IPS-18a (cell line): Measurements from ENCODE around the gene FBXW12.
"Not testable (repeated sequence)": the region's sequence is repeated elsewhere in the genome, so short reads cannot be mapped to it uniquely, and the experiment has no call there.

Experiments
- H3K27ac ChIP-seq: one replicate; pipeline ENCODE4 v1.5.1; 2013; ENCODE audit warnings: low read length
- H3K27me3 ChIP-seq: one replicate; pipeline ENCODE4 v1.6.1; 2013; ENCODE audit warnings: mild to moderate bottlenecking, low read length; ENCODE audit not compliant: control insufficient read depth, insufficient read depth
- H3K36me3 ChIP-seq: one replicate; pipeline ENCODE4 v1.6.1; 2013; ENCODE audit warnings: low read depth, low read length; ENCODE audit not compliant: control insufficient read depth
- H3K4me1 ChIP-seq: one replicate; pipeline ENCODE4 v1.6.1; 2013; ENCODE audit warnings: low read depth, low read length; ENCODE audit not compliant: control insufficient read depth
- H3K4me3 ChIP-seq: one replicate; pipeline ENCODE4 v1.5.1; 2013; ENCODE audit warnings: low read length
- H3K9ac ChIP-seq: one replicate; pipeline ENCODE4 v1.6.1; 2013; ENCODE audit warnings: mild to moderate bottlenecking, low read length, moderate library complexity
- H3K9me3 ChIP-seq: one replicate; pipeline ENCODE4 v1.6.1; 2013; ENCODE audit warnings: low read depth, low read length; ENCODE audit not compliant: control insufficient read depth

FBXW12 gene

DNA sequence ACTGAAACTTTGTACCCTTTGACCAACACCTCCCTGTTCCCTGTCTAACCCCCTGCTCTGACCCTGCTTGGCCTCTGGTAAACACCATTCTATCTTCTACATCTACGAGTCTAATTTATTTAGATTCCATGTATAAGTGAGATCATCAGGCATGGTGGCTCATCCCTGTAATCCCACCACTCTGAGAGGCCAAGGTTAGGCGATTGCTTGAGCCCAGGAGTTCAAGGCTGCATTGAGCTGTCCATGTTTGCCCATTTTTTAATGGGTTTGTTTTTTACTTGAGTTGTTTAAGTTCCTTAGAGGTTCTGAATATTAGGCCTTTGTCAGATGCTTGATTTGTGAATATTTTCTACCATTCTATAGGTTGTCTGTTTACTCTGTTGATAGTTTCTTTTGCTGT is 16.9 kb downstream of the FBXW12 start:
- Histone ChIP-seq H3K27me3 (no peaks in the 10 kb centered on the region), H3K9me3 (no peaks in the 10 kb centered on the region), H3K4me3 (no peak overlapping the region), H3K4me1 (no peaks in the 10 kb centered on the region), H3K27ac (no peak overlapping the region), H3K9ac (no peak overlapping the region), H3K36me3 (no peaks in the 10 kb centered on the region)

DNA sequence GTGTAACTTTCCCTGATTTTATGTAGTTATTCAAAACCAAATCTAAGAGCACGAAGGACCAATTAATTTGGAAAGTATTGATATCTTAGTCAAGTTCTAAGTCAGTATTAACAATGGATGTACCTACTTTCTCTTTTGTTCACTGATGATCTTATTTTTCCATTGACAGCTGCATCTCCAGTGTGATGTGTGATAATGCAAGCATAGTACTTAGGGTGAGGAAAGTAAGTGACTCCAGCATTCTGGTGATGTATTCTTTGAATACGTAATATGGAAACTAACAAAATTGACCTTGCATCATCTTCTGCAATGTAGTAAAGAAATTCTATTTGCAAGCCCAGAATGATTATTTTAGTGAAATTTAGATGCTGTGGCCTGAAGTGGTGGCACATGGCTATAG is 22.4 kb downstream of the FBXW12 start:
- Histone ChIP-seq H3K9me3 (no peaks in the 10 kb centered on the region), H3K36me3 (no peaks in the 10 kb centered on the region), H3K27ac (no peak overlapping the region), H3K4me3 (no peak overlapping the region), H3K9ac (no peak overlapping the region), H3K27me3 (no peaks in the 10 kb centered on the region), H3K4me1 (peaks cover 6% of the 10 kb centered on the region)

DNA sequence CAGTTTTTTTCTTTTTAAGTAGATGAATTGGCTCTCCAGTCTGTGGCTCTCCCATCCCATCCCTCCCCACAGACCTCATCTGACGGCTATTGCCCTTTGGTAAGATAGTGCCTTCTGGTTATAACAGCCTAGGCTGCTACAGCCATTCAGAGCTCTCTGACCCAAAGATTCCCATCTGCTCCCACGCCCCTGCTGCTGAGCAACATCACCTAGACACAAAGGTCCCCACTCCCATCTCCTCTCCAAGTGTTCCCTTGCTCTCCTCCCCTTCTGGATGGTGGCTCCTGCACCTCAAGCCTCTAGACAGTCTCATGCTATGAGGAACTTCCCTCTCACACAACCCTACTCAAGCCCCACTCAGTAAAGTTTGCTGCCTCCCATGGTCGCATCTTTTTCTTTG is 23.7 kb downstream of the FBXW12 start:
- H3K4me1 ChIP-seq, result peaks cover 6% of the 10 kb centered on the region
- no peak overlapping the region for H3K27ac ChIP-seq
- H3K4me3 ChIP-seq, result no peak overlapping the region
- H3K27me3 ChIP-seq, result no peaks in the 10 kb centered on the region
- H3K9me3 ChIP-seq, result no peaks in the 10 kb centered on the region
- no peak overlapping the region for H3K9ac ChIP-seq
- H3K36me3 ChIP-seq, result no peaks in the 10 kb centered on the region

DNA sequence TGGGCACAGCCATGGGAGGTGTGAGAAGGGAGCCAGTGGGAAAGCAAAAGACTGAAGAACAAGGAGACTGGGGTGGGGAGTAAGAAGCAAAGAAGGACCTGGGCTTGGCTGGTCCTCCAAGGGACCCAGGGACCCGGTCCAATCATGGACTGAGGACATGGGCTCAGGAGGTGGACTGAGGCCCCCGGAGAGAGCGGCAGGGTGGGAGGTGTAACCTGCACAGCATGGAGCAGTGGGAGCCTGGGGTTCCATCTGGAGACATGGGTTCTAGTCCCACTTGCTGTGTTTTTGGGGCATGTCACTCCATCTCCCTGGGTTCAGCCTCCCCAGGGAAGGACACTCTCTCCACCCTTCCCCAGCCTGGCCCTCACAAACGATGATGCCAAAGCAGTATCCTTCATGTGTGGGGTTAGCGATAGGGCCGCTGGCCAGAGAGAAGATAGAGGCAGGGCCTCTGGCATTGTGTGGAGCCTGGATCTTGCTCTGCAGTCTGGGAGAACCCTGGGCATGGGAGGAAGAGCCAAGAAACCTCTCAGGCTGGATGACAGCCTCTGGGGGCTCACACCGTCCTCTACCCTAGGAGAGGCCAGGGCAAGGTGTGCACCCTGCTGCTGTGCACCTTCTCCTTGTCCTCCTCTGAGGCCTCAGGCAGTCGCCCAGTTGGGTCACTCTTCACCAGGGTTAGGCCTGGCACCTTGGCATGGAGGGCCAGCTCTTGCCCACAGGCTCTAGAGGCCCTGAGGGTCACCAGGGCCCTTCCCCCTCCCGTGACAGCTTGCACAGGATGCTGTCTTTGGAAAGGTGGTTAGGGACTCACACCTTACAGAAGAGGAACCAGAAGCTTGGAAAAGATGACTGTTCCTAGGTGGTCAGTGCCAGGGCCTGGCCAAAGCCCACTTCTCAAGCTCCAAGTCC is 26.0 kb downstream of the FBXW12 start:
- Histone ChIP-seq H3K4me1 (peaks cover 6% of the 10 kb centered on the region), H3K36me3 (peaks cover 6% of the 10 kb centered on the region), H3K9me3 (no peaks in the 10 kb centered on the region), H3K4me3 (no peak overlapping the region), H3K27me3 (no peaks in the 10 kb centered on the region), H3K9ac (no peak overlapping the region), H3K27ac (no peak overlapping the region)

DNA sequence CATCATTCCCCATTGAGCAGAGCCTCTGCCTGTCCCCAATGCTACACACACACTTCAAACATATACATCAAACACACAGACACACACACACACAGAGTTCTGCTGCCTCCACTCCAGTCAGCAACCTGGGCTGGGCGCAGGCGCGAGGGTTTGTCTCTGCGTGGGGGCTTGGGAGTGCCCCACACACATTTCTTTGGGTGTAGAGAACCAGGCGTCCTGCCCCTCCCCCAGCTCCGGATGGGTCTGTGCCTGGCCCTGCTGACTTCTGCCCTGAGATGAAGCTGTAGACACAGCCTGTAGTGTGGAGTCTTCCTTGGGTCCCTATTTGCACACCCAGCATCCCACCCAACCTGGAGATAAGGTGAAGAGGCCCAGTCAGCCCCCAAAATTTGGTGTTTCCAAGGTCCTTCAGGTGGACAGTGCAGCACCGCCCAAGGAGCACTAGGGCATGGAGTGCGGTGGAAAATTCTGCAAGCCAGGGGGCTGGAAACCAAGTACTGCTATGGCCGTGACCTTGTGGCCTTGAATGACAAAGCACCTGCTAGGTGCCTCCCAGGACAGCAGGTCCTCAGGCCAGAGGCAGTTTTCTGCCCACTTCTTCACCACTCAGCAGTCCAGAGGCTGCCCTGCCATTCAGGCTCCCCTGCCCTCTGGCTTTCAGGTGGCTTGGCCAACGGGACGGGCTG is 26.8 kb downstream of the FBXW12 start:
- peaks cover 13% of the 10 kb centered on the region for H3K36me3 ChIP-seq
- no peaks in the 10 kb centered on the region for H3K9me3 ChIP-seq
- no peak overlapping the region for H3K4me3 ChIP-seq
- H3K9ac ChIP-seq, result no peak overlapping the region
- no peak overlapping the region for H3K27ac ChIP-seq
- H3K4me1 ChIP-seq, result peaks cover 6% of the 10 kb centered on the region
- no peaks in the 10 kb centered on the region for H3K27me3 ChIP-seq

DNA sequence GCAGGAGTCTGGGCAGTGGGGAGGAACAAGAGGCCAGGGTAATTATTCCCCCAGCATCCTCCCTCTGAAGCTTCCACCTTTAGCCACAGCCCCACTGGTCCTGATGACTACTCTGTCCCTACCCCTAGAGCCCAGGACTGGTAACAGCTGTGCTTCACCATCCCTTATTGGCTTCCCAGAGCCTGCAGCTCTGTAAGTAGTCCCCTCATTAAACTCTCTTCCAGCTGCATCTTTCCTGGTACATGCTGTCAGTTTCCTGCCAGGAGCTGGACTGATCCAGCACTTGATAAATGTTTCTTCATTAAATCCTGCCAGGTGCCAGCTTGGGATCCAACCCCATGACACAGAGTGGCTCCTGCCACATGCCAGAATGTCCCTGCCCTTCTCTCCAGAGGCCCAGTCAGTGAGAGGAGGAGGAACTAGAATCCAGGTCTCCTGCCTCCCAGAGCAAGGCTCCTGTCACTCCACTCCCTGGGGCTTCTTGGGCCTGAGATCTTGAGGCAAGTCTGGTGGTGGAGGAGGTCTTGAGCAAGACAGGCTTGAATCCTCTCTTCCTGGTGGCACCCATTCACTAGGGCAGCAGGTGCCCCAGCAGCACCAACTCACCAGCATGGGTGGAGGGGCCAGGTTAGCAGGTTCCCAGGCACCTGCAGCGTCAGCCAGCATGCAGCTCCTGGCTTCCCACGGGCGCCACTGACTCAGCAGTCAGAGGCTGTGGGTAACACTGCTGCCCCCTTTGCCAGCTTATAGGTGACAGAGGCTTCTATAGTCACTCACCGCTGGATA is 27.6 kb downstream of the FBXW12 start:
- peaks cover 6% of the 10 kb centered on the region for H3K4me1 ChIP-seq
- H3K9me3 ChIP-seq, result no peaks in the 10 kb centered on the region
- H3K4me3 ChIP-seq, result no peak overlapping the region
- no peak overlapping the region for H3K27ac ChIP-seq
- H3K27me3 ChIP-seq, result no peaks in the 10 kb centered on the region
- no peak overlapping the region for H3K9ac ChIP-seq
- H3K36me3 ChIP-seq, result peaks cover 20% of the 10 kb centered on the region

DNA sequence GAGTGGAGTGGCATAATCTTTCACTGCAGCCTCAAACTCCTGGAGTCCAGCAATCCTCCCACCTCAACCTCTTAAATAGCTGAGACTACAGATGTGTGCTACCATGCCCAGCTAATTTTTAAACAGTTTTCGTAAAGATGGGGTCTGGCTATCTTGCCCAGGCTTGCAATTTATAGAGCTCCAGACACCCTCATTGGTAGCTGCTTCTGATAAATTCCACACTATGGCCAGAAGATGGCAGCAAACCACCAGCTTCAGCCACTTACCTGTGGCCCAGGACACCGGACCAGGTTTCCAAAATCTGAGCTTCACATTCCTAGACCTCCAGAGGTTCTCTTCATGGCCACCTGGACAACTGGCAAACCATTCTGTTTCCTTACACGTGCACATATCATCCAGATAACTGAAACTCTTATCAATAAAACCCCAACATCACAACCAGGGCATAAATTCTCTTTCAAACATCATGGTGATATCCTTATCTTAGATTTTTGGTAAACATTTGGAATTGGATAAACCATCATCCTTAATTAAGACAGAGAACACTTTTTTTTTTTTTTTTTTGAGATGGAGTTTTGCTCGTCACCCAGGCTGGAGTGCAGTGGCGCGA is 28.9 kb downstream of the FBXW12 start:
- no peaks in the 10 kb centered on the region for H3K9me3 ChIP-seq
- H3K27ac ChIP-seq, result no peak overlapping the region
- no peaks in the 10 kb centered on the region for H3K27me3 ChIP-seq
- no peak overlapping the region for H3K4me3 ChIP-seq
- H3K4me1 ChIP-seq, result peaks cover 6% of the 10 kb centered on the region
- H3K9ac ChIP-seq, result no peak overlapping the region
- peaks cover 34% of the 10 kb centered on the region for H3K36me3 ChIP-seq

DNA sequence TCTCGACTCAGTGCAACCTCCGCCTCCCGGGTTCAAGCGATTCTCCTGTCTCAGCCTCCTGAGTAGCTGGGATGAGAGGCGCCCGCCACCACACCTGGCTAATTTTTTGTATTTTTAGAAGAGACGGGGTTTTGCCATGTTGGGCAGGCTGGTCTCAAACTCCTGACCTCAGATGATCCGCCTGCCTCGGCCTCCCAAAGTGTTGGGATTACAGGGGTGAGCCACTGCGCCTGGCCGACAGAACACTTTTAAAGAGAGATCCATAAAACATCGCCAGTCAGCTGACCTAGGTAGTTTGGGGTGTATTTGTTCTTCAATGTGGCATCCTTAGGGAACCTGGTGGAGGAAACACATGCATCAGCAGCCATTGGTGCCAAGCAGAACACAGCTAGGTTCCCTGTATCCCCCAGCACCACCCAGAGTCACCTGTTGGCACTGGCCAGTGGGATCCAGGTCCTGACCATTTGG is 29.4 kb downstream of the FBXW12 start:
- H3K4me1 ChIP-seq, H3K9ac ChIP-seq, H3K27ac ChIP-seq, H3K4me3 ChIP-seq, H3K27me3 ChIP-seq, H3K9me3 ChIP-seq: not testable (repeated sequence)
- H3K36me3 ChIP-seq, result peaks cover 39% of the 10 kb centered on the region

DNA sequence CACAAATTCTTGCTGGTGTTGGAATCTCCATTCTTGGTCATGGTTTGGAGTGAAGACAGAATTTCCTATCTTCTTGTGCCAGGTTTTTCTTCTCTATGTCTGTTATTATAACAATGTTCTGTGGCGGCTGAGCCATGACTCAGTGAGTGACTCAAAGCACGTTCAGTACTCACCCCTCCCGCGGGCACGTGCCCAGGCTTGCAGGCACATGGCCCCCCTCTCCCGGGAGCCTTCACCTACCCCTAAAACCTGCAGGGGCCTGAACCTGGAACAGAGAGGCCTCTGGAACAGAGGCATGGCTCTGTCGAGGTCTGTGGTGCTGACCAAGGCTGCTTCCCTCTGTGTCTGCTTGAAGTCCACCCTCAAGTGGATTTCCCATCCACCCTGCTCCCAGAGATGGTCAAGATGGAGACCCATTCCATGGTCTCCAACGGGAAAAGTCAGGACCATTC is 30.3 kb downstream of the FBXW12 start:
- peaks cover 6% of the 10 kb centered on the region for H3K4me1 ChIP-seq
- H3K27me3 ChIP-seq, result no peaks in the 10 kb centered on the region
- peaks cover 47% of the 10 kb centered on the region for H3K36me3 ChIP-seq
- no peak overlapping the region for H3K4me3 ChIP-seq
- H3K27ac ChIP-seq, result no peak overlapping the region
- no peaks in the 10 kb centered on the region for H3K9me3 ChIP-seq
- no peak overlapping the region for H3K9ac ChIP-seq

DNA sequence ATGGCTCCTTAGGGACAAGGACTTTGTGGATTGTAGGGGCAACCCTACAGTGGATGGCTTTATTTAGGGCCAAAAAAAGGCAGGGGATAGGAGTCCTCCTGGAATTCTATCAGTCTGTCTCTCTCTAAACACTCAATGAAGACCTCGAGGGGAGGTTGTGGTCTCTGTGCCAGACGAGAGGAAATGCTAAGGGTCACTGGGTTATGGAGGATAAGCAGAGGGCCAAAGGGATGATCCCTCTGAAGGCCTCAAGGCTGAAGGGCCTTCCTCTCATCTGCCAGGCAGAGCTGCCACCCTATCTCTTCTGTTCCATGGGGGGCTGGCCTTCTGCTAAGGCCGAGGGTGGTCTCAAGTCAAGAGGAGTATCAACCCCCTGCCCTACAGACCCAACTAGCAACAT is 30.9 kb downstream of the FBXW12 start:
- Histone ChIP-seq H3K4me3 (no peak overlapping the region), H3K9ac (no peak overlapping the region), H3K27ac (no peak overlapping the region), H3K36me3 (peaks cover 51% of the 10 kb centered on the region), H3K9me3 (no peaks in the 10 kb centered on the region), H3K27me3 (no peaks in the 10 kb centered on the region), H3K4me1 (peaks cover 6% of the 10 kb centered on the region)
